Large intestine (tissue), 3 donors: ENCODE measurements around the gene C14orf180. TPM values are rescaled to one million over a fixed set of nuclear protein-coding genes. Genes with fewer than 3 reads are reported as not detected.

Experiments
- DNase-seq, 2 donors: peaks; one replicate each; pipeline versions ENCODE4 v3.0.0 to v3.0.0-alpha.2; 2013
- H3K27ac ChIP-seq: one replicate; pipeline ENCODE4 v1.5.1; 2013; ENCODE audit warnings: low read length
- H3K27me3 ChIP-seq: 2 replicates; pipeline ENCODE4 v1.6.1; 2013; ENCODE audit warnings: low read length; ENCODE audit not compliant: control insufficient read depth, insufficient read depth
- H3K36me3 ChIP-seq: 2 replicates; pipeline ENCODE4 v1.6.1; 2013; ENCODE audit warnings: low read length; ENCODE audit not compliant: control insufficient read depth, insufficient read depth
- H3K4me1 ChIP-seq: one replicate; pipeline ENCODE4 v1.6.1; 2013; ENCODE audit warnings: low read length; ENCODE audit not compliant: control insufficient read depth, insufficient read depth
- H3K4me3 ChIP-seq: one replicate; pipeline ENCODE4 v1.5.1; 2013; ENCODE audit warnings: low read length
- H3K9me3 ChIP-seq: one replicate; pipeline ENCODE4 v1.6.1; 2013; ENCODE audit warnings: mild to moderate bottlenecking, low read depth, low read length, moderate library complexity; ENCODE audit not compliant: control insufficient read depth
- WGBS: methylation state at CpG from one replicate; pipeline ENCODE4 v1.1.5; 2013; ENCODE audit warnings: low lambda C conversion rate; ENCODE audit not compliant: insufficient coverage; 5-methylcytosine and 5-hydroxymethylcytosine counted together
- polyA plus RNA-seq: library from polyadenylated mRNA; unstranded; fragments of 120-200 nt; gene quantifications from one replicate; pipeline ENCODE4 v1.2.1, GENCODE V29; 2013

The C14orf180 gene
- polyA plus RNA-seq, 1 donor = 0.22 TPM

DNA sequence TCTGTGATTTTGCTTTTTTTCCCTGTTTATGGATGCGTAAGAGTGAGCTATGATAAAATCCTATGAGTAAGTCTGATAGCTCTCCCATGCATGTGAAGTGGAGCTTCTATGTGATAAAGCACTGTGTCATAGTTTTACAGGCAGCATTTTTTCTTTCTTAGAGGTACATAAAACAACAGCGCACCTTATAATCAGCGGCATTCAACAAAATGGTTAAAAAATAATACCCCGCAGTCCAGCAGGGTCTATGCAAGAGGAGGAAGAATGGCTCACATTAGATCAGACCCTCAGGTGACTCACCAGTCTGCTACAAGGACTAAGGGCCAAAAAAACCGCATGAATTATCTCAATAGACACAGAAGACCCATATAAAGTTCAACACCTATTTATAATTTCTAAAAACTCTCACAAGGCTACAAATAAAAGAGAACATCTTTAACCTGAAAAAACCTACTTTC, 58.0 kb downstream of the C14orf180 start:
- Histone ChIP-seq H3K9me3 (no peaks in the 10 kb centered on the region), H3K27me3 (peaks cover 20% of the 10 kb centered on the region), H3K27ac (no peak overlapping the region), H3K4me3 (no peak overlapping the region), H3K36me3 (no peaks in the 10 kb centered on the region), H3K4me1 (no peaks in the 10 kb centered on the region)
- no peak for DNase-seq
- 83% methylated on average over 2 of the region's 5 CpGs for WGBS

GRCh38 chr14:104638190-104638589, 58.6 kb downstream of the C14orf180 start:
- H3K27me3 ChIP-seq = peaks cover 20% of the 10 kb centered on the region
- H3K4me3 ChIP-seq = no peak overlapping the region
- DNase-seq = no peak
- H3K9me3 ChIP-seq = no peaks in the 10 kb centered on the region
- H3K36me3 ChIP-seq = no peaks in the 10 kb centered on the region
- 34% methylated on average over 5 of the region's 12 CpGs for WGBS
- H3K27ac ChIP-seq = no peak overlapping the region
- no peaks in the 10 kb centered on the region for H3K4me1 ChIP-seq

DNA sequence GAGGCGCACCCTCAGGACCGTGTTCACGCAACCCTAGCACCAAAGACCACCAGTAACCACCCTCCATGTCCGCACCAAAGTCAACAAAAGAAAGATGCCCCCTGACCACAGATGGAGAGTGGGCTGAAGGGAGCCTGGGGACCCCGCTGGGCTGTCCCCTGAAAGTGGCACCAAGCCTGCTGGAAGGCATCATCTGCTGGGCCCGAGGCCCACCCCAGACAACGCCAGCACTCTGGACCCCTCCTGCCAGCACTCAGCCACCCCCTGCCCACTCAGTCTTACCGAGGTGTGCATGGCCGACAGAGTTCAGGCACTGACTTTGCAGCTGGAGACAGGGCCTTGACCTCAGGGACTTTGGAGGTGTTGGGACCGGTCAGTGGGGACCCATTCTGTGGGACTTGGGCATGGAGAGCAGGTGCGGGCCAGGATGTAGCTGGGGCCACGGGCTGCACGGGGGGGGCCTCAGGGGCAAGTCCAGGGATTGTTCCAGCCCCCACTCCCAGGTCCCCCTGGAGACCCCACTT, 59.4 kb downstream of the C14orf180 start:
- no peak for DNase-seq
- Histone ChIP-seq H3K9me3 (no peaks in the 10 kb centered on the region), H3K4me1 (no peaks in the 10 kb centered on the region), H3K4me3 (no peak overlapping the region), H3K36me3 (no peaks in the 10 kb centered on the region), H3K27me3 (peaks cover 21% of the 10 kb centered on the region), H3K27ac (no peak overlapping the region)
- no CpG with 5 or more reads among the region's 13 CpGs for WGBS

DNA sequence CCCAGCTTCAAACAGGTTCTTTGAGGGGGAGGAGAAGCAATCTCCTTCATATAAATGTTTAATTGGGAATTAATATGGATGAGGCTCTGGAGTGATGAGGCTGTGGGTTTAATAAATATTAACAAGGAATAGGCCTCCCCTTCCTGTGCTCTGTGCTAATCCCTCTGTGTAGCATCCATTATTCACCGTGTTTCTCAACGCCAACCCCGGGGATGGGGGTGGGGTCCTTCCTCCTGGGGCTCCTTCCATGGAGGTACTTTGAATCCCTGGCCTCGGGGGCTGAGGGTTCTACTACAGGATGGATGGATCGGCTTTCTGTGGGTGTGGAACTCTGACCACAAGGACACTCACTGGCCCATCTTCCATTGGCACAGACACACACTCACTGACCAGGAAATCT, 59.9 kb downstream of the C14orf180 start:
- no peak overlapping the region for H3K4me3 ChIP-seq
- no peaks in the 10 kb centered on the region for H3K36me3 ChIP-seq
- H3K4me1 ChIP-seq = no peaks in the 10 kb centered on the region
- peaks cover 23% of the 10 kb centered on the region for H3K27me3 ChIP-seq
- H3K27ac ChIP-seq = no peak overlapping the region
- DNase-seq = no peak
- no CpG with 5 or more reads among the region's 5 CpGs for WGBS
- no peaks in the 10 kb centered on the region for H3K9me3 ChIP-seq

Other genes starting within 250 kb of the C14orf180 start
- 11.8 TPM for gene TMEM179, start 25.0 kb downstream of the C14orf180 start, polyA plus RNA-seq
- 64.2 TPM for gene INF2, start 109.9 kb downstream of the C14orf180 start, polyA plus RNA-seq
- 6.3 TPM for gene ADSS1, start 144.5 kb downstream of the C14orf180 start, polyA plus RNA-seq
- gene SIVA1, start 173.4 kb downstream of the C14orf180 start, polyA plus RNA-seq = 86.4 TPM
- gene AKT1, start 216.0 kb downstream of the C14orf180 start, polyA plus RNA-seq = 97.5 TPM
- gene ZBTB42, start 221.3 kb downstream of the C14orf180 start, polyA plus RNA-seq = 6.0 TPM